ENCODE measurements around the gene MGAT4D. TPM values are rescaled to one million over a fixed set of nuclear protein-coding genes. Genes with fewer than 3 reads are reported as not detected.
A peak's percentile ranks its signal among the peaks of the same experiment; 100 is the strongest.
"Not testable (repeated sequence)": the region's sequence is repeated elsewhere in the genome, so short reads cannot be mapped to it uniquely, and the experiment has no call there.

Gene MGAT4D
- total RNA-seq (2014; rRNA removed; shearing (Covaris generic)) = not detected in 2 replicates

DNA sequence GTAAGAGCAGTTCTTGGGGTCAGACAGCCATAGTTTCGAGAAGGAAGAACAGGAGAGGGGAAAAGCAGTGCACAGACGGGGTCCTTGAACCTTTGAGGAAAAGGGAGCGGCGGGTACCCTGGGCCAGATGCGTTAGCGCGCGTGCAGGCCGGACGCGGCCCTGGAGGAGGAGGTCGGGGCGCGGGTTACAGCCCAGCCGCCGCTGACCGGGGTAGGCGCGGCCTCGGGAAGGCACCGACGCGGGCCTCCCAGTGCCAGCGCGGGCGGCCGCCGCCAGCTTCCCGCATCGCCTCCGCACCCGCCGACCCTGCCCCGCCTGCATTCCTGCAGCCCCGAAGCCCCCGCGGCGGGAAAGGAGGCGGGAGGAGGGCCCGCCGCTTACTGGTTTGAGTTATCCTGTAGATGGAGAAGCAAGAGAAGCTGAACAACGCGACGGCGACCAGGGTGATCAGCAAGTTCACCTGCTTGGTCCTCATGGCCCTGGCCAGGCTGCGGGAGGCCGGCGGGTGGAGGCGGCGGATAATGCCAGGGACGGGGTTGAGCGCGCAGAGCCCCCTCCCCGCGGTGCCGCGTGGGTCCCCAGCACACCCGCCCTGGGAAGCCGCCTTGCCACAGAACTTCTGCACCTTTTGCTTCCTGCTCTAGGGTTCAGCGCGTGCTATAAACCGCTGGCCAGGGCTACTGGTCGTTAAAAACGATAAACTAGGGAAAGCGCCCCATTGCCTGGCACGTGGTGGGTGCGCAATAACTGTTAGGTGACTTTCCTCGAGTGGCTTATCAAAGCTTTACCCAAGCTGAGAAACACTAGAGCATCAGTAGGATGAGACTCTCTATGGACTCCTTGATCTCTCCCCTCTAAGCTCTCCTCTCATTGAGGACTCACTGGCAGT is at the start of gene MGAT4D:
MGAT4D (minus strand) TSS at position 547 of the 890 bp plus-strand sequence; CDS start at position 476, 71 bp downstream.
- no peak for DNase-seq (ENCODE audit: low read depth)

- DNase-seq (ENCODE audit: low read depth) = no peak
Measured at GRCh38 chr4:140533951-140534480, 35.9 kb upstream of the MGAT4D start.

- no peak for DNase-seq (ENCODE audit: low read depth)
Measured at GRCh38 chr4:140529434-140529833, 31.3 kb upstream of the MGAT4D start.

DNA sequence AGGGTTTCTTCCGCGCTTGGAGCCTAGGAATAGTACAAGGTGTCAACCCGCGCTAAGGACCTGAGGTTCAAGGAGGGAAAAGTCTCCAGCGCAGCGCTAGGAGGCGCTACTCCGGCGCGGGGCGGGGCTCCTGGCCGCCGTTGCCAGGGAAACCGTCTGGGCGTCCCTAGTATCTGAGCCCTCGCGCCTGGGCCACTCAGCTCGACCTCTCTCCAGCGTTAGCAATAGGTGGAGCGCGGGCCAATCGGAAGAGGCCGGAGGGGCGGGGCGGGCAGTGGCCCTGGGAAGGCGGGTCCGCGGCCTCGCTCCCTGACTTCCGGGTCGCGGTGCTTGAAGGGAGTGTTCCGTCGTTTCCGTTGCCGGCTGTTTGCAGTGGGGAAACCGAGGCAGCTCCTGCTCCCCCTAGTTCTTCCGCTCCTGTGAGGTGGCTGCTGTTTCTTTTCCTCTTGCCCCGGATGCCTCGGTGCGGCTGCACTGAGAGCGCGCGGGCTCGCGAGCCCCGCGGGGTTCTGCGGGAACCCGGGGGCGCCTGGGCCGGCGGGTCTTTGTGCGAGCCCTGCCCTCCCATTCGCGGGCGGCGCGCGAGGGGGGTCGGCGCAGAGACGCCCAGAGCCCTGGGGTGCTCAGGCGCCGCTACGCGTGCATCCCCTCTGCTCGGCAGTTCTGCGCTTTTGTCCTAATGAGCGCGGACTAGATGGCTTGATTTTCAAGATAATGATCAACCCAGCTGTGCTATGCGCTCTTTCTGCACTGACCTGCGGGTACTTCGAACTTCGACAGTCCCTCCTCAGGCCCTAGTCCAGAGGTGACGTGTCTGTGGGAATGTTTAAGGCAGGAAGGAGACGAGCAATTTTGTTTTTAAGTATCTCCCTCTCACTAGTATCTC is 26.0 kb upstream of the MGAT4D start, which contains the start of gene ELMOD2:
ELMOD2 (plus strand) TSS at position 312 of the 886 bp plus-strand sequence. CDS start 1,261 bp downstream, outside the sequence.
- peak; percentile 95 for DNase-seq (ENCODE audit: low read depth)

- no peak for DNase-seq (ENCODE audit: low read depth)
Measured at GRCh38 chr4:140523370-140523856, 25.3 kb upstream of the MGAT4D start.

DNA sequence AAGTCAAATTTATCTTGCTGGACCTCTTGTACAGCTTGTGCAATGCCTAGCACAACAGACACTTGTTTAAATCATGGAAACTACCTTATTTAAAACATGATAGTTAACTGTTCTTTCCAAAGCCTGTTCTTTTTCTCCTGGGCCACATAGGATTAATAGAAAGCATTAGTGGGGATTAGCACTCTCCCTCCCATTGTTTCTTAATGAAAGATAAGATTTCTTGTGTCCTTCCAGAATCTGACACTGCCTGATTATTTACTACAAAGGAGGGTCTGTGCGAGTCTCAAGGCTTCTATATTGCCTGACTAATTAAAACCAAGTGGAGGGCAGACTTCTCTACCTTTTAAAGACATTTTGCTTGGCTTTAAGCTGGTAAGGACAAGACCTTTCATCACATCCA is 17.3 kb upstream of the MGAT4D start:
- DNase-seq (ENCODE audit: low read depth) = no peak

- DNase-seq (ENCODE audit: low read depth) = not testable (repeated sequence)
Measured at GRCh38 chr4:140513765-140514164, 15.7 kb upstream of the MGAT4D start.

GRCh38 chr4:140504261-140504660 is 6.2 kb upstream of the MGAT4D start:
- no peak for DNase-seq (ENCODE audit: low read depth)

DNA sequence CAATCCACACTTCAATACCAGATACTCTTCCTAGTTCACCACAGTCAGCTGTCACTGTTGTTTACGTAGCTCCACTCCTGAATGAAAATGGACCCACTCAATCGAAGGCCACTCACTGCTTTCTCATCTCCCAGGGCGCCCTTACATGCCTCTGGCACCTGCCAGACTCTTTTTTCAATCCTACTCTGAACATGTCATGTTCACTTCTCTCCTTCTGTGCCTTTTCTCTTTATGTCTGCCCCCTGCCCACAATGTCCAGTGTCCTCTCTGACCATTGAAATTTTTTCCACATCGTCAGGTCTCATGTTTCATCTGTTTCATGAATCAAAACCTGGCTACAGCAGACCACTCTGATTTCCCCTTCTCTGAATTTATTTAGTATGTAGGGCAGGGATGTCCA is 1.3 kb upstream of the MGAT4D start:
- no peak for DNase-seq (ENCODE audit: low read depth)

DNA sequence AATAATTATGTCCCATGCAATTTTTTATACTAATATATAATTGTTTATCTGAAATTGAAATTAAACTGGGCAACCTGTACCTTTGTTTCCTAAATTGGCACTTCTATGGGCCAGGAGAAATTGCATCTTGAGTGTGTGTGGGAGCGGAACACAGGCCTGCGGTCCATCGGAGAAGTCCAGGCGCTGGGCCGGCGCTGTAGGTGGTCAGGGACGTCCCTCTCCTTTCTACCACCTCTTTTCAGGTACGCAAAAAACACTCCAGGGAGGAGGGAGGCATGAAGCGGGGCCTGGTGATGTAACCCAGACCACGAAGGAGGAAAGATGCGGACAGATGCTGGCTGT is 717 bp downstream of the MGAT4D start:
- DNase-seq (ENCODE audit: low read depth) = no peak

GRCh38 chr4:140485939-140486338 is 12.2 kb downstream of the MGAT4D start:
- no peak for DNase-seq (ENCODE audit: low read depth)

- no peak for DNase-seq (ENCODE audit: low read depth)
Measured at GRCh38 chr4:140483445-140483844, 14.6 kb downstream of the MGAT4D start.

DNA sequence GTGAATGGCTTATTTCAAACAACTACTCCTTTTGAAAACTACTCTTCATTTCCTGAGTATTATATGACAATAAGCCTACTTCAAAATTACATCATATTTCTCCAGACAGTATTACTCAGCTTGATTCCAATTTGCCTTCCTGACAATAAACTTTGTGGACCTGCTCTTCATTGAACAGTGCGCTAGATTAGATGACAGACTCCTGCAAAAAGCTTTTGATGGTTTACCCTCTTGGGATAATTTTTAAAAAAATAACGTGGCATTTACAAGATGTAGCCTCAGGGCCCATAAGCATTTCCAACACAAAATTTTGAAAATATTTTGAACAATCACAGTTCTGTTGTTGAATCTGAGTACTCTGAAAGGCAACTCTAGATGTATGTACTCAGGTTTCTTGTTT is 25.9 kb downstream of the MGAT4D start:
- DNase-seq (ENCODE audit: low read depth) = no peak

DNA sequence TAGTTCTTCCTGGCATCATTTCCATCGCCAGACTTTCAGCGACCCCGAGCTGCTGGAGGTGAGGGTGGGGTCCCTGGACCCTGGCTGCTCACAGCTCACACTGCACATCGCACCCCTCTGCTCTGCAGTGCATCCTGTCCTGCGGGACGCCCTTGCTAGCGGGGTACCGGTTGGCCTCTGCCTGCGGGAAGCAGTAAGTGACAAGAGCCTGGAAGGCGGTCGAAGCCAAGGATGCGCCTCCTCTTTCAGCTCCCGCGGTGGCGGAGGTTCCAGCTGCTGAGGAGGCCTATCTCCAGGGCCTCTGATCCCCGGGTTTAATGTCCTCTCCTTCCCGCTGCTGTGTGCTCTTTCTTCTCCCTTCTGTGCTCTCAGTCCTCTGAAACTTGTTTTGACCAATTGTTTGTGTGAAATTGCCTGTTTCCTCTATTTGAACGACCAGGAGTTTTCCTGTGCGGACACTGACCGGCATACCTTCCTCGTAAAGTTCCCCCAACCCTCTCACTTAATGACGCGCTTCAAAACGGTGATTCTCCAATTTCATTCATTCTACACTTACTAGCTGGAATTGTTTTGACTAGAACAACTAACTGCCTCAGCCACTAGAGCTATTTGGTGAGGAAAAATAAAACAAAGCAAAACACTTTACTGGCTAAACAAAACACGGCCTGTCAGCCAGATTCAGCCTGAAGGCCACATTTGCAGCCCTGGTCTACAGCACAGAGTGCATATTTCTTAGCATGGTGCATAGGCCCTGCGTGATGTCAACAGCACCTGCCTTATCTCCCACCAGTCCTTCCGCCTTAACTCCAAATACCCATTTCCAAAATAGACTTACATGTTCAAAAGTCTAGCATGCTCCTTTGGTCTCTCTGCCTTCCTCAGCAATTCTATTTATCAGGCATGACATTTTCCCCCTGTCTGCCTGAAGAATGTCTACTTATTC is 28.0 kb downstream of the MGAT4D start:
- no peak for DNase-seq (ENCODE audit: low read depth)

GRCh38 chr4:140466146-140466545 is 31.9 kb downstream of the MGAT4D start:
- DNase-seq (ENCODE audit: low read depth) = no peak

GRCh38 chr4:140463614-140464013 is 34.5 kb downstream of the MGAT4D start:
- no peak for DNase-seq (ENCODE audit: low read depth)

DNA sequence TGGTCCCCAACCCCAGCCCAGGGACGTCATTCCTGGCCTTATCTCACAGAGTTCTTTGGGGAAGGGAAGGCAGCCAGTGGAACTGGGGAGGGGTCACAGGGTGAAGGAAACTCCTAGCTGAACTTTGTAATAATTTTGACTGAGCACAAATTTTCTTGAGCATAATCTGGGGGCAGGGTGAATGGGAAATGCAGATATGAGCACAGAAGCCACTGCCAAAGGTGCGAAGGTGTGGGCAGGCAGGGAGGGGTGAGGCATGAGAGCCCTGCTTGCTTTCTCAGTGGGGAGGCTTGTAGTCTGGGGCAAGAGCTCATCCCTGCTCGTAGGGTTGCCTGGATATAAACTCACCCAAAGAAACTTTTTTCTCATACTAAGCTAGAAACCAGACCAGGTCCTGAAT is 34.9 kb downstream of the MGAT4D start:
- no peak for DNase-seq (ENCODE audit: low read depth)

DNA sequence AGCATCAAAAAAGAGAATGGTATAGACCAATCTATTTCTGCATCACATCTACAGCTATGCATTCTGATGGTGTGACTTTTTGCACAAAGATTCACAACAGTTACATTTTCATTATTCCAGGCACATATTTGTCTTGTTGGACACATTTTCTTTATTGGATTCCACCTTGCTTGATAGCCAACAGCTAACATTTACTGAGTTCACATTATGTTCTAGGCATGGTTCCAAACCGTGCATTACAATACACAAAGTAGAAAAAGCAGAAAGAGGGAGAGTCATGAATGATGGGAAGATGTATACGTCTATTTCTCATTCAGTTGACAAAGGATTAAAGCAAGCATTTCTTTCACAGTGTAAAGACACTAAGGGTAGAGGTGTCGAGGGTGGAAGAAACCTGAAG is 47.7 kb downstream of the MGAT4D start:
- no peak for DNase-seq (ENCODE audit: low read depth)

- DNase-seq (ENCODE audit: low read depth) = no peak
Measured at GRCh38 chr4:140448830-140449229, 49.3 kb downstream of the MGAT4D start.

- no peak for DNase-seq (ENCODE audit: low read depth)
Measured at GRCh38 chr4:140448162-140448561, 49.9 kb downstream of the MGAT4D start.

DNA sequence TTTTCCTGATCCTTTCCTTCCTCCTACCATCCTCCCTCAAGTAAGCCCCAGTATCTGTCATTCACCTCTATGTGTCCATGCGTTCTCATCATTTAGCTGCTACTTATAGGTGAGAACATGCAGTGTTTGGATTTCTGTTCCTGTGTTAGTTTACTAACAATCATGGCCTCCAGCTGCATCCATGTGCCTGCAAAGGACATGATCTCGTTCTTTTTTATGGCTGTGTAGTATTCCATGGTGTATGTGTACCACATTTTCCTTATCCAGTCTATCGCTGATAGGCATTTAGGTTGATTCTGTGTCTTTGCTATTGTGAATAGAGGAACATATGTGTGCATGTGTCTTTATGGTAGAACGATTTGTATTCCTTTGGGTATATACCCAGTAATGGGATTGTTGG is 53.7 kb downstream of the MGAT4D start:
- not testable (repeated sequence) for DNase-seq (ENCODE audit: low read depth)
